Trophoblast cell (in vitro differentiated cells and primary cell): ENCODE results near the gene STARD13.
A peak's percentile ranks its signal among the peaks of the same experiment; 100 is the strongest.

ENCODE experiments used
- DNase-seq, 2 donors: peaks; one replicate each; pipeline ENCODE4 v3.0.0-alpha.2; 2016
- H2AFZ ChIP-seq: 2 replicates; pipeline ENCODE4 v1.6.1; 2013; ENCODE audit warnings: low read length, moderate library complexity, mild to moderate bottlenecking; ENCODE audit not compliant: insufficient read depth, poor library complexity
- H2AK5ac ChIP-seq: 2 replicates; pipeline ENCODE4 v1.6.1; 2013; ENCODE audit warnings: mild to moderate bottlenecking, low read length
- H2BK120ac ChIP-seq: 2 replicates; pipeline ENCODE4 v1.6.1; 2013; ENCODE audit warnings: low read length, mild to moderate bottlenecking, moderate library complexity; ENCODE audit not compliant: insufficient read depth, poor library complexity
- H2BK12ac ChIP-seq: 2 replicates; pipeline ENCODE4 v1.6.1; 2013; ENCODE audit warnings: mild to moderate bottlenecking, low read length, moderate library complexity
- H2BK5ac ChIP-seq: 2 replicates; pipeline ENCODE4 v1.6.1; 2013; ENCODE audit warnings: low read length, low read depth, moderate library complexity, mild to moderate bottlenecking; ENCODE audit not compliant: poor library complexity
- H3K14ac ChIP-seq: 2 replicates; pipeline ENCODE4 v1.6.1; 2013; ENCODE audit warnings: mild to moderate bottlenecking, low read length
- H3K18ac ChIP-seq: 2 replicates; pipeline ENCODE4 v1.6.1; 2013; ENCODE audit warnings: mild to moderate bottlenecking, low read length
- H3K23ac ChIP-seq: 2 replicates; pipeline ENCODE4 v1.6.1; 2013; ENCODE audit warnings: low read length
- H3K27ac ChIP-seq: 2 replicates; pipeline ENCODE4 v1.5.1; 2013; ENCODE audit warnings: low read depth, mild to moderate bottlenecking, inconsistent platforms, low read length, moderate library complexity
- H3K27me3 ChIP-seq: 2 replicates; pipeline ENCODE4 v1.6.1; 2013; ENCODE audit warnings: inconsistent platforms, mild to moderate bottlenecking, low read length, moderate library complexity; ENCODE audit not compliant: insufficient read depth
- H3K36me3 ChIP-seq, 2 experiments: 1 replicate in 1 of 2; 2 replicates in 1 of 2; pipeline ENCODE4 v1.6.1; 2013; ENCODE audit warnings: low read length in 2 of 2, mild to moderate bottlenecking in 2 of 2, moderate library complexity in 1 of 2; ENCODE audit not compliant: insufficient read depth in 2 of 2, control insufficient read depth in 1 of 2
- H3K4ac ChIP-seq: 2 replicates; pipeline ENCODE4 v1.6.1; 2013; ENCODE audit warnings: low read depth, mild to moderate bottlenecking, low read length, moderate library complexity
- H3K4me1 ChIP-seq, 2 experiments: 1 replicate in 1 of 2; 2 replicates in 1 of 2; pipeline ENCODE4 v1.6.1; 2013; ENCODE audit warnings: low read length in 2 of 2, mild to moderate bottlenecking in 2 of 2, moderate library complexity in 1 of 2; ENCODE audit not compliant: insufficient read depth in 2 of 2, control insufficient read depth in 1 of 2
- H3K4me2 ChIP-seq: 2 replicates; pipeline ENCODE4 v1.6.1; 2013; ENCODE audit warnings: inconsistent platforms, mild to moderate bottlenecking, low read length, moderate library complexity
- H3K4me3 ChIP-seq: 2 replicates; pipeline ENCODE4 v1.5.1; 2013; ENCODE audit warnings: mild to moderate bottlenecking, low read depth, low read length, inconsistent platforms
- H3K79me1 ChIP-seq: one replicate; pipeline ENCODE4 v1.6.1; 2013; ENCODE audit warnings: low read length
- H3K79me2 ChIP-seq: 2 replicates; pipeline ENCODE4 v1.6.1; 2013; ENCODE audit warnings: low read length, mild to moderate bottlenecking; ENCODE audit not compliant: control insufficient read depth, insufficient read depth, poor library complexity
- H3K9ac ChIP-seq: 2 replicates; pipeline ENCODE4 v1.6.1; 2013; ENCODE audit warnings: mild to moderate bottlenecking, low read length
- H3K9me3 ChIP-seq: 2 replicates; pipeline ENCODE4 v1.6.1; 2013; ENCODE audit warnings: low read depth, mild to moderate bottlenecking, control low read depth, inconsistent platforms, low read length; ENCODE audit not compliant: insufficient read depth
- H4K12ac ChIP-seq: 2 replicates; pipeline ENCODE4 v1.6.1; 2013; ENCODE audit warnings: low read depth, mild to moderate bottlenecking, low read length, moderate library complexity
- H4K8ac ChIP-seq: 2 replicates; pipeline ENCODE4 v1.6.1; 2013; ENCODE audit warnings: low read depth, mild to moderate bottlenecking, low read length, moderate library complexity
- H4K91ac ChIP-seq: one replicate; pipeline ENCODE4 v1.6.1; 2013; ENCODE audit warnings: low read depth, mild to moderate bottlenecking, low read length, moderate library complexity
- WGBS: extraction: QIAGEN DNeasy Blood & Tissue Kit; methylation state at CpG from one replicate; pipeline ENCODE4 v1.1.7; 2013; ENCODE audit warnings: missing lambda C conversion rate; ENCODE audit not compliant: insufficient read length, insufficient coverage; ENCODE audit errors: extremely low coverage; 5-methylcytosine and 5-hydroxymethylcytosine counted together

The STARD13 gene

DNA sequence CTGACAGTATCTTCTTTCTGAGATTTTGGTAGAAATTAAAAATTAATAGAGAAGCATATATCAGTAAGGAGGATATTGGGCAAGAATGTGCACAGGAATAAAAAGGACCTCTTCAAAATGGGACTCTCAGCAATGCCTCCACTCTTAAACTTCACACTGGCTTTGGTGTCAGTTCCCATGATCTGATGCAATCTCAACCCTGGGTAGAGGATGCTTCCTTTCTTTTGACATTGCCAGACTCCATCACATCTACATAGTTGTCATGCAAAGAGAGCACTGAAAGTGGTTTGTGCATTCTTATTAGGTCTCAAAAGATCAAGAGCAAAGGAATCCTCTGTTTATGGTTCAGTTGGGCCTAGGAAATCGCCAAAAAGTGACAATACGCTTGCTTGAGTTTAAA, 26.3 kb downstream of the STARD13 start:
- H4K91ac ChIP-seq = no peak overlapping the region
- no peaks in the 10 kb centered on the region for H3K27me3 ChIP-seq
- no peak overlapping the region for H3K27ac ChIP-seq
- H3K14ac ChIP-seq = no peak overlapping the region
- WGBS = no CpG with 5 or more reads among the region's 2 CpGs
- H3K4me1 ChIP-seq = peaks cover 3 to 21% of the 10 kb centered on the region in 2 experiments
- H3K4me3 ChIP-seq = no peak overlapping the region
- no peaks in the 10 kb centered on the region for H3K79me2 ChIP-seq
- no peak overlapping the region for H4K12ac ChIP-seq
- H3K36me3 ChIP-seq = peaks cover 0 to 2% of the 10 kb centered on the region in 2 experiments
- H3K23ac ChIP-seq = no peak overlapping the region
- no peak overlapping the region for H4K8ac ChIP-seq
- no peak overlapping the region for H2BK120ac ChIP-seq
- no peaks in the 10 kb centered on the region for H3K9me3 ChIP-seq
- no peak overlapping the region for H2BK12ac ChIP-seq
- H3K79me1 ChIP-seq = peaks cover 2% of the 10 kb centered on the region
- no peak overlapping the region for H3K18ac ChIP-seq
- no peak for DNase-seq
- H3K4me2 ChIP-seq = no peak overlapping the region
- no peak overlapping the region for H2AFZ ChIP-seq
- no peak overlapping the region for H3K9ac ChIP-seq
- no peak overlapping the region for H3K4ac ChIP-seq
- H2BK5ac ChIP-seq = no peak overlapping the region
- no peak overlapping the region for H2AK5ac ChIP-seq

DNA sequence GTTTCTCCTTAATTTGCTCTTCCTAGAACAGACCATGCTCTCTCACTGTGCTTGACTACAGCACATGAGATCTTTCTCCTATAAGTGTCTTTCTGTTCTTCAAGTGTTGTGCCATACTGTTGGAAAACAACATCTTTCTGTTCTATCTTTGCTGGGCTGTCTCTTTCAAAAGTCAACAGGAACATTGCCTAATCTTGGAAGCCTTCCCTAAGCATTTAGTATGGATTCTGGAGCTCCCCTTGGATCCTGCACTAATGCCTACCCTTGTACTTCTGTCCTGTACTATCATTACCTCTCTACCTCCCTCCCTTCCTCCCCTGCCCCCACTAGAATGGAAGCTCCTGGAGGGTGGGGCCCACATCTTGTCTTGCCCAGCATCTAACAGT, 26.8 kb downstream of the STARD13 start:
- H4K91ac ChIP-seq = no peak overlapping the region
- no peak overlapping the region for H3K18ac ChIP-seq
- no peak overlapping the region for H2BK12ac ChIP-seq
- peaks cover 3 to 16% of the 10 kb centered on the region in 2 experiments for H3K4me1 ChIP-seq
- H2BK120ac ChIP-seq = no peak overlapping the region
- H3K27me3 ChIP-seq = no peaks in the 10 kb centered on the region
- no peak overlapping the region for H2AK5ac ChIP-seq
- no peak overlapping the region for H2AFZ ChIP-seq
- no peaks in the 10 kb centered on the region for H3K9me3 ChIP-seq
- H2BK5ac ChIP-seq = no peak overlapping the region
- H3K36me3 ChIP-seq = peaks cover 0 to 5% of the 10 kb centered on the region in 2 experiments
- H3K4me2 ChIP-seq = no peak overlapping the region
- H4K12ac ChIP-seq = no peak overlapping the region
- no peak overlapping the region for H3K9ac ChIP-seq
- no peak overlapping the region for H3K4me3 ChIP-seq
- no peak overlapping the region for H3K4ac ChIP-seq
- DNase-seq = no peak
- no peak overlapping the region for H3K27ac ChIP-seq
- H3K79me1 ChIP-seq = peaks cover 2% of the 10 kb centered on the region
- H3K23ac ChIP-seq = no peak overlapping the region
- H3K79me2 ChIP-seq = no peaks in the 10 kb centered on the region
- no peak overlapping the region for H3K14ac ChIP-seq
- H4K8ac ChIP-seq = no peak overlapping the region

DNA sequence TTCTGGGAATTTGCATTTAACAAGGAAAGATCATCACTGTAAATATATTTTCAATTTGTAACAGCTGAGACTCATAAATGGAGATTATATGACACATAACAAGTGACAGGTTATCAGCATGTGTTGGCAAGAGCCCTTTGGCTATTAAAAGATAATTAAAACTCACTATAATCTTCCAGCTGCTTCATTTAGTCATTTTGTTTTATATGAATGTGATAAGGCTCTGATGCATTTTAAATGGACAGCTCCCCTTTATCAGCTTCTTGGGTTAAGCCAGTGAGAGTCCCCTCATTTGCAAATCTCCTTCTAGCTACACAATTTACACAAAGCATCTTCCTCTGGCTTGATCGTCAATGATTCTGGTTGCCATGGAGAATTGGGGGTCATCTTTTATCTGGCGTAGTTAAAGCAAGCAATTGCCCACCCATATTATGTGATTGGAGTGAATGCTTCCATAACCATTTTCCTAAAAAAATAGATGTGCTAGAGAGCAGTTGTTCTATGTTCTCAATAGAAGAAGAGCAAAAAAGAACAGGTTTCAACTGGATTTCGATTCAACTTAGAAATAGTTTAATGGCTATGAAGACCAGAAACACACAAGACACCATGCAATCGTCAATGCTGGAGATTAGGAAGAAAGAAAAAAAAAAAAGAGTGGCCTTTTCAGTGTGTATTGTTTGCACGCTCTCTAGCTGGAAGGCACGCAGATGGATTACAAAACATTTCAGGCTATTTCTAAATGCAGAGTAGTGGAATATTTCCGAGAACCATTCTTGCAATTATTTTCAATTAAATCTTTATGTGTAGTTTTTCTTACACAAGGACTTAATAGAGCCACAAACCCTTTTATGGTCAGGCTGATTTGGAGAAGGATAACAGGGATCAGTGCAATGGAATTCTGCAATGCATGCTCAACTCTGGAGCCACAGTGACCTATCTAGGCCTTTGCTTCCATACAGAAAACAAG, 27.4 kb downstream of the STARD13 start:
- Histone ChIP-seq H4K91ac (no peak overlapping the region), H3K4me3 (no peak overlapping the region), H3K9ac (no peak overlapping the region), H3K14ac (no peak overlapping the region), H3K79me2 (no peaks in the 10 kb centered on the region), H3K4ac (no peak overlapping the region), H3K4me1 (peaks cover 3 to 13% of the 10 kb centered on the region in 2 experiments), H3K36me3 (peaks cover 0 to 5% of the 10 kb centered on the region in 2 experiments), H3K79me1 (peaks cover 2% of the 10 kb centered on the region), H3K9me3 (no peaks in the 10 kb centered on the region), H3K27me3 (no peaks in the 10 kb centered on the region), H2BK12ac (no peak overlapping the region), H3K4me2 (no peak overlapping the region), H4K8ac (no peak overlapping the region), H2AFZ (no peak overlapping the region), H2BK120ac (no peak overlapping the region), H3K23ac (no peak overlapping the region), H3K27ac (no peak overlapping the region), H4K12ac (no peak overlapping the region), H3K18ac (no peak overlapping the region), H2BK5ac (no peak overlapping the region), H2AK5ac (no peak overlapping the region)
- WGBS = no CpG with 5 or more reads among the region's 7 CpGs
- peak in 1 of 2 donors; percentile 38 for DNase-seq

DNA sequence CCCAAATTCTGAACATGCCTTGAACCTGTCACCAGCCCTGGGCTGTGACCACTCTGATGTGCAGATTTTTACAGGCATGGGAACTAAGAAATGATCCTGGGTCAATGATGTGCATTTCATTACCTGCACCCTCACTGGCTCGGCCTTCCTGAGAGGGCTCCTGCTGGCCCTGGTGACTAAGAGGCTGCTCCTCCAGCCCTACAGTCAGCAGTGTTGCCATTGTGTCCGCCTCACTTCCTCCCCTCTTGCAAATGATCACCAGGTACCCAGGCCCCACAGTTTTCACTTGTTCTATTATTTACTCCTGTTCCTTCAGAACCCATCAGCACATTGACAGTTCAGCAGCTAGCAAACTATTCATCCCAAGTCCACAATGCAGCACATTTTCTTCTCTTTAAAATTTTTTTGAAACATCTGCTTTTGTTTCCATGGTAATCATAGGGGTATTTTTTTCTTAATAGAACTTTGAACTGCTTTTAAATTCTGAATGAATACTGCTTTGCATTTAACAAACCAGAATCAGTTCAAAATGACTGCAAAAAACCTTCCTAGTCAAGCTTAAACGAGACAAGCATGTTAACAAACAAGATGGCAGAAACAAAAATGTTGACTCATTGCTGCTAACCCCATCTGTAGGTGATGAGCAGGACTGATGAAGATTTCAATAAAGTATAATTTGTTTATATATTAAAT, 29.3 kb downstream of the STARD13 start:
- no peak overlapping the region for H3K23ac ChIP-seq
- no peak overlapping the region for H4K91ac ChIP-seq
- H3K4me2 ChIP-seq = no peak overlapping the region
- no peaks in the 10 kb centered on the region for H3K9me3 ChIP-seq
- no peak overlapping the region for H3K18ac ChIP-seq
- H4K12ac ChIP-seq = no peak overlapping the region
- no peaks in the 10 kb centered on the region for H3K27me3 ChIP-seq
- H2BK5ac ChIP-seq = no peak overlapping the region
- no peak overlapping the region for H3K14ac ChIP-seq
- H3K36me3 ChIP-seq = peaks cover 0 to 5% of the 10 kb centered on the region in 2 experiments
- no peak overlapping the region for H2BK12ac ChIP-seq
- no peak overlapping the region for H2AFZ ChIP-seq
- DNase-seq = peak in 1 of 2 donors; percentile 55
- H3K79me1 ChIP-seq = no peaks in the 10 kb centered on the region
- no CpG with 5 or more reads among the region's 3 CpGs for WGBS
- H3K4me1 ChIP-seq = peaks cover 5 to 9% of the 10 kb centered on the region in 2 experiments
- no peak overlapping the region for H4K8ac ChIP-seq
- H2AK5ac ChIP-seq = no peak overlapping the region
- H3K4ac ChIP-seq = no peak overlapping the region
- no peak overlapping the region for H3K4me3 ChIP-seq
- no peak overlapping the region for H3K27ac ChIP-seq
- H3K79me2 ChIP-seq = no peaks in the 10 kb centered on the region
- H2BK120ac ChIP-seq = no peak overlapping the region
- no peak overlapping the region for H3K9ac ChIP-seq
